Measurements from ENCODE around the gene RAC2. TPM values are rescaled to one million over a fixed set of nuclear protein-coding genes. Genes with fewer than 3 reads are reported as not detected.

Gene RAC2
- total and polyA plus RNA-seq, 2 of the 8 experiments (the other 6 are each of a cell fraction or from before 2014, with no cell fraction given) = 2.3 to 4.3 TPM

DNA sequence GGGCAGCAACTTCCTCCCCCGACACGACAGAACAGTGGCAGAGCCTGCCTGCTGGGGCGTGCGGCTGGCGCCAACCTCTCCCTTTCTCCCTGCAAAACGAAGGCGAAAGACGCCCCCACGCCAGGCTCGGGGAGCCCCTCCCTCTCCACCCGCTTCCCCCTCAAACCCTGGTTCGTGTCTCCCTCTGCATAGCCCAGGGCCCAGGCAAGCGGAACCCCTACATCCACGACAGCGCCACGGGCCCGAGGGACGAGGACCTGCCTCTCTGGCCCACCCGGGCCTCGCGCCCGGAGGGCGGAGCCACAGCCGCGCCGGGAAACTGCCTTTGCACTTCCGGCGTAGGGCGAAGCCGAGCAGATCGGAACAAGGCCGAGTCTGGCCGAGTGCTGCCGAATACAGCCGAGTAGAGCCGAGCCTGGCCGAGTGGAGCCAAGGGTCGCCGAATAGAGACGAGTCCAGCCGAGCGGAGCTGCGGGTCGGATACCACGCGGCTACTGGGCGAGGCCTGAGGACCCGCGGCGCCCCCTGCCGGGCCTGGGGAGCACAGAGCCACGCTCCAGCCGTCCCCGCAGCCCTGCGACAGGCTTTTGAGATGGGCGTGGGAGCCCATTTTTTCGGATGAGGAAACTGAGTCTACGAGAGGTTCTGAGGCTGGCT, 44.8 kb downstream of the RAC2 start (continued):
- TF ChIP-seq RBBP5 (IDR thresholded peaks at IDR 0.05; ENCODE audit: borderline replicate concordance, low read depth, low read length) (peak; percentile 83), POLR2AphosphoS5 (IDR thresholded peaks at IDR 0.05; ENCODE audit: low read depth, low read length) (no peak), ZNF274 (IDR thresholded peaks at IDR 0.05; ENCODE audit: borderline replicate concordance, extremely low read depth, low read length) (no peak), JUND (IDR thresholded peaks at IDR 0.05; ENCODE audit: low read length) (no peak), CEBPB (IDR thresholded peaks at IDR 0.05; ENCODE audit: low read depth, low read length) (no peak), POU5F1 (IDR thresholded peaks at IDR 0.05; ENCODE audit: low read depth, low read length) (no peak), KDM5A (IDR thresholded peaks at IDR 0.05; ENCODE audit: low read length) (no peak), HDAC2 (IDR thresholded peaks at IDR 0.05; ENCODE audit: borderline replicate concordance in 1 of 2, low read depth in 2 of 2, low read length in 2 of 2) (no peak), SP2 (IDR thresholded peaks at IDR 0.05; ENCODE audit: low read length) (no peak), SIX5 (IDR thresholded peaks at IDR 0.05; ENCODE audit: low read depth, low read length) (no peak), SAP30 (IDR thresholded peaks at IDR 0.05; ENCODE audit: insufficient read depth, insufficient replicate concordance, low read length) (no peak), NRF1 (IDR thresholded peaks at IDR 0.05; ENCODE audit: low read depth, low read length) (no peak), BCL11A (IDR thresholded peaks at IDR 0.05; ENCODE audit: low read depth in 2 of 2, low read length in 2 of 2) (no peak), EGR1 (IDR thresholded peaks at IDR 0.05; ENCODE audit: borderline replicate concordance, low read depth, low read length) (no peak), YY1 (IDR thresholded peaks at IDR 0.05; ENCODE audit: low read depth, low read length) (no peak), KDM4A (IDR thresholded peaks at IDR 0.05; ENCODE audit: low read depth, low read length, severe bottlenecking) (peak; percentile 64), TAF7 (optimal IDR thresholded peaks at IDR 0.05; ENCODE audit: borderline replicate concordance, low read depth, low read length) (no peak), TBP (IDR thresholded peaks at IDR 0.05; ENCODE audit: low read depth, low read length) (no peak), SIN3A (conservative IDR thresholded peaks at IDR 0.05 in 1 of 2, IDR thresholded peaks at IDR 0.05 in 1 of 2; ENCODE audit: low read depth in 1 of 2, low read length in 2 of 2) (peak; percentile 34 to 55; a peak in 1 of 4 replicates), POLR2A (IDR thresholded peaks at IDR 0.05; ENCODE audit: control extremely low read depth in 1 of 2, low read depth in 2 of 2, low read length in 2 of 2) (peak in 1 of 2 experiments; percentile 84; a peak in 2 of 3 replicates)
- TF ChIP-seq, protein P1, sequence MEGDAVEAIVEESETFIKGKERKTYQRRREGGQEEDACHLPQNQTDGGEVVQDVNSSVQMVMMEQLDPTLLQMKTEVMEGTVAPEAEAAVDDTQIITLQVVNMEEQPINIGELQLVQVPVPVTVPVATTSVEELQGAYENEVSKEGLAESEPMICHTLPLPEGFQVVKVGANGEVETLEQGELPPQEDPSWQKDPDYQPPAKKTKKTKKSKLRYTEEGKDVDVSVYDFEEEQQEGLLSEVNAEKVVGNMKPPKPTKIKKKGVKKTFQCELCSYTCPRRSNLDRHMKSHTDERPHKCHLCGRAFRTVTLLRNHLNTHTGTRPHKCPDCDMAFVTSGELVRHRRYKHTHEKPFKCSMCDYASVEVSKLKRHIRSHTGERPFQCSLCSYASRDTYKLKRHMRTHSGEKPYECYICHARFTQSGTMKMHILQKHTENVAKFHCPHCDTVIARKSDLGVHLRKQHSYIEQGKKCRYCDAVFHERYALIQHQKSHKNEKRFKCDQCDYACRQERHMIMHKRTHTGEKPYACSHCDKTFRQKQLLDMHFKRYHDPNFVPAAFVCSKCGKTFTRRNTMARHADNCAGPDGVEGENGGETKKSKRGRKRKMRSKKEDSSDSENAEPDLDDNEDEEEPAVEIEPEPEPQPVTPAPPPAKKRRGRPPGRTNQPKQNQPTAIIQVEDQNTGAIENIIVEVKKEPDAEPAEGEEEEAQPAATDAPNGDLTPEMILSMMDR (IDR thresholded peaks at IDR 0.05; ENCODE audit: control extremely low read depth in 1 of 3, insufficient read depth in 1 of 3, low read depth in 1 of 3, low read length in 3 of 3) = peak; percentile 82 to 87 (median 82)
- TF ChIP-seq, protein P2, sequence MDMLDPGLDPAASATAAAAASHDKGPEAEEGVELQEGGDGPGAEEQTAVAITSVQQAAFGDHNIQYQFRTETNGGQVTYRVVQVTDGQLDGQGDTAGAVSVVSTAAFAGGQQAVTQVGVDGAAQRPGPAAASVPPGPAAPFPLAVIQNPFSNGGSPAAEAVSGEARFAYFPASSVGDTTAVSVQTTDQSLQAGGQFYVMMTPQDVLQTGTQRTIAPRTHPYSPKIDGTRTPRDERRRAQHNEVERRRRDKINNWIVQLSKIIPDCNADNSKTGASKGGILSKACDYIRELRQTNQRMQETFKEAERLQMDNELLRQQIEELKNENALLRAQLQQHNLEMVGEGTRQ (IDR thresholded peaks at IDR 0.05; ENCODE audit: low read length) = no peak
